ENCODE measurements around the gene SLC5A1.

GRCh38 chr22:32059426-32059825, 16.4 kb downstream of the SLC5A1 start:
- TF ChIP-seq POLR2A (IDR thresholded peaks at IDR 0.05) (no peak), CTCF (IDR thresholded peaks at IDR 0.05) (no peak)
